A549 (cell line): Measurements from ENCODE around the gene C19orf81. TPM values are rescaled to one million over a fixed set of nuclear protein-coding genes. Genes with fewer than 3 reads are reported as not detected.

ENCODE experiments used
- ATAC-seq, 2 experiments: fragments of 200-7000 bp in 1 of 2; fragments of >200 bp in 1 of 2; cut with Nextera tagmentation in 1 of 2; cut with Tn5 transposase in 1 of 2; 3 replicates each; pipeline versions ENCODE4 v1.8.0 to v1.9.1; 2018 to 2020; ENCODE audit warnings: mild to moderate bottlenecking in 1 of 2, moderate library complexity in 1 of 2
- CTCF ChIA-PET: fragments of 300-600 bp; sonication (Branson Sonifier 250); formaldehyde crosslinking; extraction: SDS; loops from one replicate; lab custom pipeline; 2021; ENCODE audit warnings: antibody characterized with exemption, inconsistent platforms; lab: Yijun Ruan, JAX
- POLR2A ChIA-PET: fragments of 350-600 bp; formaldehyde crosslinking; extraction: SDS; loops from one replicate; lab custom pipeline; 2021; ENCODE audit warnings: antibody characterized with exemption, inconsistent platforms; lab: Yijun Ruan, JAX
- DNase-seq, 2 experiments: peaks; one replicate each; pipeline versions ENCODE4 v3.0.0 to v3.0.0-alpha.2; 2011 to 2016; ENCODE audit warnings: low read depth in 1 of 2, low spot score in 1 of 2
- FAIRE-seq: peaks from 2 replicates; lab custom pipeline; 2011; peaks lifted over from hg19 to GRCh38; lab: Jason Lieb, UNC
- H3K27ac ChIP-seq, 2 experiments: fragments of >200 bp; sonication (Bioruptor Twin); formaldehyde crosslinking; 3 replicates each; pipeline ENCODE4 v1.5.1; 2016 to 2017
- H3K4me1 ChIP-seq: fragments of >200 bp; sonication (Bioruptor Twin); formaldehyde crosslinking; 3 replicates; pipeline ENCODE4 v1.6.1; 2016
- H3K4me2 ChIP-seq: fragments of >200 bp; sonication (Bioruptor Twin); formaldehyde crosslinking; 3 replicates; pipeline ENCODE4 v1.6.1; 2016
- H3K4me3 ChIP-seq: fragments of >200 bp; sonication (Bioruptor Twin); formaldehyde crosslinking; 3 replicates; pipeline ENCODE4 v1.5.1; 2016
- H3K9me3 ChIP-seq: fragments of >200 bp; sonication (Bioruptor Twin); formaldehyde crosslinking; 3 replicates; pipeline ENCODE4 v1.6.1; 2016
- ATOH8 ChIP-seq: fragments of 250-450 bp; sonication (Bioruptor Pico); IDR thresholded peaks from 2 replicates; pipeline ENCODE4 v1.5.0; 2020; ENCODE audit warnings: low read depth, mild to moderate bottlenecking, moderate library complexity
- CBX8 ChIP-seq: fragments of 200-600 bp; sonication (generic); IDR thresholded peaks from 2 replicates; pipeline ENCODE4 v1.6.1; 2016
- CEBPB ChIP-seq, 2 experiments: fragments of >200 bp in 1 of 2; sonication (Bioruptor Twin) in 1 of 2; formaldehyde crosslinking in 1 of 2; IDR thresholded peaks; 2 replicates each; pipeline ENCODE4 v1.6.1; 2012 to 2016
- CHD2 ChIP-seq: fragments of 150-350 bp; IDR thresholded peaks from 2 replicates; pipeline ENCODE4 v1.6.1; 2014; ENCODE audit warnings: low read length; ENCODE audit not compliant: partially characterized antibody
- CHD4 ChIP-seq: fragments of 200-600 bp; sonication (generic); IDR thresholded peaks from 2 replicates; pipeline ENCODE4 v1.6.1; 2016; ENCODE audit warnings: antibody characterized with exemption, mild to moderate bottlenecking, borderline replicate concordance
- EP300 ChIP-seq, 2 experiments: fragments of >200 bp; sonication (Bioruptor Twin); formaldehyde crosslinking; IDR thresholded peaks; 2 replicates in 1 of 2; 3 replicates in 1 of 2; pipeline ENCODE4 v1.6.1; 2016 to 2017
- FOSB ChIP-seq: fragments of 250-450 bp; sonication (Bioruptor Pico); IDR thresholded peaks from 2 replicates; pipeline ENCODE4 v1.5.0; 2020; ENCODE audit warnings: mild to moderate bottlenecking, moderate library complexity
- FOSL2 ChIP-seq, 2 experiments: fragments of 450-650 bp in 1 of 2; fragments of >200 bp in 1 of 2; sonication (Bioruptor Twin) in 1 of 2; formaldehyde crosslinking; IDR thresholded peaks; 2 replicates each; pipeline versions ENCODE4 v1.5.0 to v1.6.1; 2016 to 2020; ENCODE audit warnings: mild to moderate bottlenecking in 1 of 2, moderate library complexity in 1 of 2
- HDAC2 ChIP-seq: fragments of 200-600 bp; sonication (generic); IDR thresholded peaks from 2 replicates; pipeline ENCODE4 v1.6.1; 2016
- HMGXB4 ChIP-seq: fragments of 250-450 bp; sonication (Bioruptor Pico); IDR thresholded peaks from 2 replicates; pipeline ENCODE4 v1.5.0; 2021; ENCODE audit warnings: mild to moderate bottlenecking, moderate library complexity, borderline replicate concordance
- JUN ChIP-seq, 2 experiments: fragments of >200 bp; sonication (Bioruptor Twin); formaldehyde crosslinking; IDR thresholded peaks; 2 replicates in 1 of 2; 3 replicates in 1 of 2; pipeline ENCODE4 v1.6.1; 2016 to 2017
- KDM1A ChIP-seq: fragments of 200-600 bp; sonication (generic); IDR thresholded peaks from 2 replicates; pipeline ENCODE4 v1.6.1; 2016; ENCODE audit warnings: low read depth, mild to moderate bottlenecking
- MAX ChIP-seq: IDR thresholded peaks from 2 replicates; pipeline ENCODE4 v1.6.1; 2012
- NR3C1 ChIP-seq: fragments of >200 bp; sonication (Bioruptor Twin); formaldehyde crosslinking; IDR thresholded peaks from 3 replicates; pipeline ENCODE4 v1.6.1; 2017
- RFX5 ChIP-seq: fragments of 450-650 bp; IDR thresholded peaks from 2 replicates; pipeline ENCODE4 v1.7.1; 2014; ENCODE audit warnings: antibody characterized with exemption, mild to moderate bottlenecking, moderate library complexity
- TP53 ChIP-seq: fragments of 250-450 bp; sonication (Bioruptor Pico); IDR thresholded peaks from 2 replicates; pipeline ENCODE4 v1.5.0; 2021; ENCODE audit warnings: mild to moderate bottlenecking, moderate library complexity
- ZC3H11A ChIP-seq: fragments of 450-650 bp; IDR thresholded peaks from 2 replicates; pipeline ENCODE4 v1.6.1; 2014; ENCODE audit warnings: antibody characterized with exemption, mild to moderate bottlenecking
- ZFP36 ChIP-seq: fragments of 450-650 bp; IDR thresholded peaks from 2 replicates; pipeline ENCODE4 v1.6.1; 2014; ENCODE audit warnings: borderline replicate concordance; ENCODE audit not compliant: partially characterized antibody
- ZNF302 ChIP-seq: fragments of 250-450 bp; sonication (Bioruptor Pico); IDR thresholded peaks from 2 replicates; pipeline ENCODE4 v1.9.0; 2021; ENCODE audit warnings: inconsistent platforms, mild to moderate bottlenecking, moderate library complexity
- ZSCAN20 ChIP-seq: fragments of 250-450 bp; sonication (Bioruptor Pico); IDR thresholded peaks from 2 replicates; pipeline ENCODE4 v1.8.0; 2022; ENCODE audit warnings: mild to moderate bottlenecking, moderate library complexity
- WGBS: methylation state at CpG from one replicate; pipeline ENCODE4 v1.1.6; 2017; ENCODE audit errors: missing lambda C conversion rate; 5-methylcytosine and 5-hydroxymethylcytosine counted together
- polyA plus RNA-seq, 4 experiments: library from polyadenylated mRNA; depleted of rRNA in 3 of 4; stranded (reverse); fragments of >200 nt; fragmentation: RNase III in 1 of 4; extraction: RNeasy Plus Mini Kit Qiagen cat#74134 plus additional on column Dnase treatment in 1 of 4; gene quantifications; 2 replicates in 3 of 4; 3 replicates in 1 of 4; pipeline ENCODE4 v1.2.3, GENCODE V29; 2011 to 2017

The C19orf81 gene
- polyA plus RNA-seq, 2 of the 4 experiments (the other 2 are of a cell fraction), result 2.1 to 9.5 TPM

- TF ChIP-seq RFX5, result no peak
- H3K4me3 ChIP-seq, result no peak overlapping the region
- peaks cover 39% of the 10 kb centered on the region for H3K9me3 ChIP-seq
- H3K27ac ChIP-seq, result no peak overlapping the region
- no peak for DNase-seq
- no peak for FAIRE-seq
- 67% methylated on average over 20 of the region's 20 CpGs for WGBS
- no peak overlapping the region for H3K4me2 ChIP-seq
- no peak for ATAC-seq
- H3K4me1 ChIP-seq, result no peaks in the 10 kb centered on the region
- ChIA-PET CTCF (interaction anchor here (1.0 to 1.3 kb wide), 2 partner anchors 24 to 119 kb away, joined by 3 to 6 read pairs; no protein-coding TSS in a partner anchor), POLR2A (no interaction called here)
These were observed 17.0 kb upstream of the C19orf81 start for GRCh38 chr19:50632151-50632835.

GRCh38 chr19:50633359-50633758 lies 15.9 kb upstream of the C19orf81 start:
- peaks cover 39% of the 10 kb centered on the region for H3K9me3 ChIP-seq
- 13% methylated on average over 2 of the region's 2 CpGs for WGBS
- DNase-seq (no peak), FAIRE-seq (no peak), ATAC-seq (no peak)
- no peak overlapping the region for H3K4me3 ChIP-seq
- no peak overlapping the region for H3K4me2 ChIP-seq
- no peaks in the 10 kb centered on the region for H3K4me1 ChIP-seq
- ChIA-PET CTCF (interaction anchor here (1.1 to 2.8 kb wide), 6 partner anchors 12 to 96 kb away, joined by 3 to 10 read pairs (median 4); partner anchors contain the start of gene C19orf81), POLR2A (no interaction called here)
- H3K27ac ChIP-seq, result no peak overlapping the region
- TF ChIP-seq RFX5 (no peak), ZFP36 (peak; percentile 10), FOSL2 (IDR thresholded peaks at IDR 0.05) (no peak), FOSL2 (CRISPR knock-in tag; IDR thresholded peaks at IDR 0.05) (no peak), ATOH8 (CRISPR knock-in tag) (no peak)

GRCh38 chr19:50633973-50634372 lies 15.3 kb upstream of the C19orf81 start:
- ChIA-PET CTCF (interaction anchor here (0.7 to 2.8 kb wide), 7 partner anchors 12 to 148 kb away, joined by 3 to 10 read pairs (median 3); no protein-coding TSS in a partner anchor), POLR2A (no interaction called here)
- no peak for DNase-seq
- Histone ChIP-seq H3K4me3 (no peak overlapping the region), H3K9me3 (peaks cover 39% of the 10 kb centered on the region), H3K4me2 (no peak overlapping the region), H3K27ac (no peak overlapping the region), H3K4me1 (peaks cover 3% of the 10 kb centered on the region; the same call in 1 of the 3 replicates)
- TF ChIP-seq ZC3H11A (no peak), NR3C1 (no peak), HMGXB4 (CRISPR knock-in tag) (no peak), CBX8 (no peak), CHD4 (no peak), MAX (no peak), TP53 (CRISPR knock-in tag) (no peak), ZSCAN20 (no peak), KDM1A (no peak), CHD2 (no peak), EP300 (IDR thresholded peaks at IDR 0.05) (no peak), JUN (IDR thresholded peaks at IDR 0.05) (no peak), CEBPB (IDR thresholded peaks at IDR 0.05) (no peak), ZNF302 (no peak), HDAC2 (no peak), FOSB (no peak), ATOH8 (CRISPR knock-in tag) (no peak)
- no peak for FAIRE-seq
- ATAC-seq, result no peak
- 90% methylated on average over 2 of the region's 2 CpGs for WGBS
